Left ventricle myocardium inferior (tissue), 1 donor: ENCODE measurements around the gene OLFML2A. TPM values are rescaled to one million over a fixed set of nuclear protein-coding genes. Genes with fewer than 3 reads are reported as not detected.
A peak's percentile ranks its signal among the peaks of the same experiment; 100 is the strongest.
"Not testable (repeated sequence)": the region's sequence is repeated elsewhere in the genome, so short reads cannot be mapped to it uniquely, and the experiment has no call there.

Experiments
- DNase-seq: peaks from one replicate; pipeline ENCODE4 v3.0.0-alpha.2; 2020
- H3K27ac ChIP-seq: fragments of 200-600 bp; replicated peaks from 2 replicates; pipeline ENCODE4 v1.8.0; 2021
- H3K27me3 ChIP-seq: fragments of 200-600 bp; 2 replicates; pipeline ENCODE4 v1.8.0; 2021; ENCODE audit warnings: low read depth
- H3K36me3 ChIP-seq: fragments of 200-600 bp; 2 replicates; pipeline ENCODE4 v1.8.0; 2021
- H3K4me1 ChIP-seq: fragments of 200-600 bp; 2 replicates; pipeline ENCODE4 v1.8.0; 2021
- H3K4me3 ChIP-seq: fragments of 200-600 bp; 2 replicates; pipeline ENCODE4 v1.8.0; 2021; ENCODE audit warnings: mild to moderate bottlenecking, moderate library complexity
- H3K9me3 ChIP-seq: fragments of 200-600 bp; replicated peaks from 2 replicates; pipeline ENCODE4 v1.8.0; 2021
- intact Hi-C: fragments of 100-400 bp; cut with micrococcal nuclease; formaldehyde crosslinking; loops from one replicate; pipeline ENCODE4 v1.11.0; 2022
- total RNA-seq: library from RNA; stranded (reverse); fragmentation: NEBNext Ultra II Directional; extraction: Animal tissue kit (Norgen Biotek cat#: 25700); gene quantifications from one replicate; pipeline ENCODE4 v1.2.1, GENCODE V29; 2021
- TF ChIP-seq, protein P1 (sequence below): fragments of 200-600 bp; IDR thresholded peaks from 2 replicates; pipeline ENCODE4 v1.8.0; 2021; ENCODE audit warnings: antibody characterized with exemption, mild to moderate bottlenecking, borderline replicate concordance
- donor health status: DM: no; HTN: yes; CAD: no; lungs with severe emphysema.

The OLFML2A gene
- total RNA-seq, 1 donor from 2014 or later = 41.1 TPM

DNA sequence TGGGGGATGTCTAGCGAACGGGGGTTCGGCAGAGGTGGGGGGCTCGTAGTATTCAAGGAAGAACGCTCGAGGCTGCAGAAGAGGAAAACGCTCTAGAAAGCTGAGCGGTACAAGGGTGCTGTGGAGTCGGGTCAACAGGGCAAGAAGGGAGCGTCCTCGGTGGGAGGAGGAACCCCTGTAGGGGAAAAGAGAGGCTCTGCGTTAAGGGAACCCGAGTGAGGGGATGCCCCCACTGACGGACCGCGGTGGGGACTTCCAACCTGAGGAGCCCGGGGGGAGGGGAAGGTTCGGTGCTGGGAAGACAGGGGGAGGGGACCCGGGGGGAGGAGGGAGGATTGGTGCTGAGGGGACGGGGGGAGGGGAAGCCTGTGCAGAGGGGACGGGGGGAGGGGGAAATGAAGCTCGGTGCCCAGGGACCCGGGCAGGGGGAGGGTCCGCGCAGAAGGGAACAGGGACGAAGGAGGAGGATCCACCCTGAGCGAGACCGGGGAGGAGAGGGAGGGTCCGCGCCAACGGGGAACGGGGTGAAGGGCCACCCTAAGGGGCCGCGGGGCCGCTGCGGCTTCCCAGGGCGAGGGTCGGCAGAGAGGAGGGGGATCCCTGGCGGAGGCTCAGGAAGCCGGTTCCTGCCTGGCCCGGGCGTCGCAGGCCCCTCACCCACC is 6.4 kb upstream of the OLFML2A start:
- intact Hi-C loops = no loop called here
- TF ChIP-seq, protein P1, sequence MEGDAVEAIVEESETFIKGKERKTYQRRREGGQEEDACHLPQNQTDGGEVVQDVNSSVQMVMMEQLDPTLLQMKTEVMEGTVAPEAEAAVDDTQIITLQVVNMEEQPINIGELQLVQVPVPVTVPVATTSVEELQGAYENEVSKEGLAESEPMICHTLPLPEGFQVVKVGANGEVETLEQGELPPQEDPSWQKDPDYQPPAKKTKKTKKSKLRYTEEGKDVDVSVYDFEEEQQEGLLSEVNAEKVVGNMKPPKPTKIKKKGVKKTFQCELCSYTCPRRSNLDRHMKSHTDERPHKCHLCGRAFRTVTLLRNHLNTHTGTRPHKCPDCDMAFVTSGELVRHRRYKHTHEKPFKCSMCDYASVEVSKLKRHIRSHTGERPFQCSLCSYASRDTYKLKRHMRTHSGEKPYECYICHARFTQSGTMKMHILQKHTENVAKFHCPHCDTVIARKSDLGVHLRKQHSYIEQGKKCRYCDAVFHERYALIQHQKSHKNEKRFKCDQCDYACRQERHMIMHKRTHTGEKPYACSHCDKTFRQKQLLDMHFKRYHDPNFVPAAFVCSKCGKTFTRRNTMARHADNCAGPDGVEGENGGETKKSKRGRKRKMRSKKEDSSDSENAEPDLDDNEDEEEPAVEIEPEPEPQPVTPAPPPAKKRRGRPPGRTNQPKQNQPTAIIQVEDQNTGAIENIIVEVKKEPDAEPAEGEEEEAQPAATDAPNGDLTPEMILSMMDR = no peak
- Histone ChIP-seq H3K27ac (peak overlapping the region; percentile 80), H3K36me3 (no peaks in the 10 kb centered on the region), H3K4me3 (peak overlapping the region; percentile 96), H3K9me3 (no peaks in the 10 kb centered on the region), H3K27me3 (peaks cover 37% of the 10 kb centered on the region), H3K4me1 (peaks cover 39% of the 10 kb centered on the region)
- DNase-seq = no peak

DNA sequence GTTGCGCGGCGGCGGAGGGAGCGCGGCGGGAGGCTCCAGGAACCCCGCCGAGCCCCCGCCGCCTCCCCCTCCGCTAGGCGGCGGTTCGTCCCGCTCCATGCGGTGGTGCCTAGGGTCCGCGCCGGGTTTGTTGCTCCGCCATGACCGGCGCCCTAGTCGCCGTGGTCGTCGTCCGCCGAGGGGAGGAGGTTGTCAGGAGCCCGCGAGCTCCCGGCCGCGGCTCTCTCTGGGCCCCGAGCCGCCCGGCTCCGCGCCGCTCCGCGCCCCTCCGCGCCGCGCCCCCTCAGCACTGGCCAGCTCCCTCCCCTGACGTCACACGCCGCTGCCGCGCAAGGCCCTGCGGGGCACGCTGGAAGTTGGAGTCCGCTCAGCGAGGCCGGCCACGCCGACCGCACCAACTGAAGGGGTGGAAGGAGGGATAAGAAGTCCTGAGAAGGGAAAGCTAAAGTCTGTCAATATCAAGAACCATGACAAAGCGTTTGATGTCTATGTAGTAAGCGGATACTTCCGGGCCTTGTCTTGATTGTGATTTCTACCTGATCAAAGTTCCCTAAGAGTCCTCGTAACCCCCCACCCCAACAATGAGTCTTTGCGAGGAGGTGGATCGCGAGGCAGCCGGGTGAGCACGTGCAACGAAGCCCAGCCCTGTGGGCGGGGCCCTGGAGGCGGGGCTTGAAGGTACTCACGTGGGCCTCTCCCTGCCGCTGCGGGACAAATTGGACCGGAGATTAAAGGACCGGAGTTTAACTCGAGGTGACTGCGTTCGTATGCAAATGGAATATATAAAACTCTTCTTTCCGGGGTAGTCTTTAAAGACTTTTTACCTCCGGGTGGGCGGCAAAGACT is 5.7 kb upstream of the OLFML2A start, which contains the start of gene NR6A1:
NR6A1 (minus strand) TSS at position 291 of the 846 bp plus-strand sequence.
- DNase-seq = peak; percentile 96
- TF ChIP-seq, protein P1 = peak; percentile 59
- Histone ChIP-seq H3K36me3 (no peaks in the 10 kb centered on the region), H3K27me3 (peaks cover 30% of the 10 kb centered on the region), H3K9me3 (no peaks in the 10 kb centered on the region), H3K27ac (peak within 1 kb of the TSS; percentile 80), H3K4me1 (peaks cover 43% of the 10 kb centered on the region), H3K4me3 (peak within 1 kb of the TSS; percentile 96)
- intact Hi-C loops = no loop called here

DNA sequence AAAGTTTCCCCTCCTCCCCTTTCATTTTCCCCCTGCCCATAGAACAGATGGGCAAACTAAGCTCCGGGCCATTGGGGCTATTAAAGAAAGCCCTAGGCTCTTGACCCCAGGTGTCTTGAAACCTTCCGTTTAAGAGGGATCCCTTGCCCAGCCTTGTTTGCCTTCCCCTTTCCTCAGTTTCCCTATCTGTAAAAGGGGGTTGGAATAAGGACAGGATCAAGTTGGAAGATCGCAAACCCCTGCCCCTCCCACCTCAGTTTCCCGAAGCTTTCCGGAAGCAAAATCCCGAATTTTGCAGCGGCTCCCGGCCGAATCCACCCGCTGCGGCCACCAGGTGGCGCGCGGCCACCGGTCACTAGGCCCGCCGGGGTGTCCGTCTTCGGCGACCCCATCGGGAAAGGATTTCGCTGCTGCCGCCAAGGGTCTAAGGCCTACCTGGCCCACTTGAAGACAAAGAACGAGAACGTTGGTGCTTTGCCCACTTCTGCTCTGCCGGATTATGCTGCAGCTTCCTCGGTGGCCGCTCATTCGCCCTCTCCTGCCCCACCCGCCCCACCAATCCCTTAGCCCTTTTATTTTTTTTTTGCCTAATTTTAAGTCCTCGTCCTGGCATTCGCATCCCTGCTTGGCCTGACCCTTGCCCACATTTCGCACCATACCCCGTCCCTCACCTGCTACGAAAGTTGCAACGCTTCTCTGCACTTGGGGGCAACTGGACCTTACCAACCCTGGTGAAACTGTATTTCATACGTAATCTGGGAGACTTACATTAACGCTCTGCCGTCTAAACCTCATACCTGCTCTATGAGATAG is 4.9 kb upstream of the OLFML2A start:
- DNase-seq = peak; percentile 68
- intact Hi-C loops = no loop called here
- Histone ChIP-seq H3K4me3 (peak overlapping the region; percentile 96), H3K9me3 (no peaks in the 10 kb centered on the region), H3K27me3 (peaks cover 27% of the 10 kb centered on the region), H3K4me1 (peaks cover 51% of the 10 kb centered on the region), H3K36me3 (no peaks in the 10 kb centered on the region), H3K27ac (peak overlapping the region; percentile 80)
- TF ChIP-seq, protein P1 = peak; percentile 97

GRCh38 chr9:124772877-124773276 is 4.1 kb upstream of the OLFML2A start:
- DNase-seq, H3K4me3 ChIP-seq, H3K27ac ChIP-seq, intact Hi-C loops, H3K9me3 ChIP-seq, H3K36me3 ChIP-seq: not testable (repeated sequence)
- H3K27me3 ChIP-seq = peaks cover 19% of the 10 kb centered on the region
- H3K4me1 ChIP-seq = peaks cover 59% of the 10 kb centered on the region

- Histone ChIP-seq H3K9me3 (no peaks in the 10 kb centered on the region), H3K27me3 (peaks cover 11% of the 10 kb centered on the region), H3K4me1 (peaks cover 59% of the 10 kb centered on the region), H3K4me3 (no peak overlapping the region), H3K36me3 (no peaks in the 10 kb centered on the region), H3K27ac (no peak overlapping the region)
- intact Hi-C loops = loop anchor here (2.0 kb wide), 1 partner anchor 79 kb away; the partner anchor contains the start of gene WDR38
- no peak for DNase-seq
- TF ChIP-seq, protein P1 = no peak
Observed at GRCh38 chr9:124773473-124774128, 3.3 kb upstream of the OLFML2A start.
